ENCODE data around the gene CDC14A.
"Not testable (repeated sequence)": the region's sequence is repeated elsewhere in the genome, so short reads cannot be mapped to it uniquely, and the experiment has no call there.

CDC14A gene, protein sequence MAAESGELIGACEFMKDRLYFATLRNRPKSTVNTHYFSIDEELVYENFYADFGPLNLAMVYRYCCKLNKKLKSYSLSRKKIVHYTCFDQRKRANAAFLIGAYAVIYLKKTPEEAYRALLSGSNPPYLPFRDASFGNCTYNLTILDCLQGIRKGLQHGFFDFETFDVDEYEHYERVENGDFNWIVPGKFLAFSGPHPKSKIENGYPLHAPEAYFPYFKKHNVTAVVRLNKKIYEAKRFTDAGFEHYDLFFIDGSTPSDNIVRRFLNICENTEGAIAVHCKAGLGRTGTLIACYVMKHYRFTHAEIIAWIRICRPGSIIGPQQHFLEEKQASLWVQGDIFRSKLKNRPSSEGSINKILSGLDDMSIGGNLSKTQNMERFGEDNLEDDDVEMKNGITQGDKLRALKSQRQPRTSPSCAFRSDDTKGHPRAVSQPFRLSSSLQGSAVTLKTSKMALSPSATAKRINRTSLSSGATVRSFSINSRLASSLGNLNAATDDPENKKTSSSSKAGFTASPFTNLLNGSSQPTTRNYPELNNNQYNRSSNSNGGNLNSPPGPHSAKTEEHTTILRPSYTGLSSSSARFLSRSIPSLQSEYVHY

DNA sequence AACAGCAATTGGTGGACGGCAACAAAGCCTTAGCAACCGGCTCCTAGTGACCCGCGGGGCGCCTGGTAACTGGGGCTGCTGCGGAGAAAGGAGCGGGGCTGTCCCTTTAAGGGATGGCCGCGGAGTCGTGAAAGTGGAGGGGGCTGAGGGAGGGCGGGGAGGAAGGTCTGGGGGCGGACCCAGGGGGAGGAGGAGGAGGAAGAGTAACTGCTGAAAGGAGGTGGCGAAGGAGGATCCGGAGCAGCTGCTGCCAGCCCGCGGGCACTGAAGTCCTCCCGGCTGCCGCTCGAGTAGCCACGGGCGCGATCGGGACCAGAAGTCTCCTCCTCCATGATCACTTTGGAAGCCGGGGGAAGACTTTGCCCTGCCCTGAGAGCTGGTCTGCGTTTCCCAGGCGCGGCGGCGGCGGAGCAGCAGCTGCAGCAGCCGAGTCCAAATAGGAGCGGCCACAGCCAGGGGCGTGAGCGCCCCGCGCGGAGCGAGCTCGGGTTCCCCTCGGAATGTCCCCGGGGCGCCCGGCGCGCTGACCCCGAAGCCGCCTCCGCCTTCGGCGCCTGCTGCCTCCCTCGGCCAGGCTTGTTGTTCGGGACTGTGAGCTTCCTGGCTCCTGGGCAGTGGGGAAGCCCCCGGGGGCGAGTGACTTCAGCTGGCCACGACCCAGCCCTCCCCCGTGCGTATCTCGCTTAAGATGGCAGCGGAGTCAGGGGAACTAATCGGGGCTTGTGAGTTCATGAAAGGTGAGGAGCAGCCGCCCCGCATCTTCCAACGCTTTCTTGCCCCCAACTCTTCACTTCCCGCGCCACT is at the start of gene CDC14A:
Gene CDC14A, plus strand, starts transcription at position 240 of the 804 bp plus-strand sequence. Its CDS starts 449 bp downstream, at position 689.
- DNase-seq: peak; percentile 73

DNA sequence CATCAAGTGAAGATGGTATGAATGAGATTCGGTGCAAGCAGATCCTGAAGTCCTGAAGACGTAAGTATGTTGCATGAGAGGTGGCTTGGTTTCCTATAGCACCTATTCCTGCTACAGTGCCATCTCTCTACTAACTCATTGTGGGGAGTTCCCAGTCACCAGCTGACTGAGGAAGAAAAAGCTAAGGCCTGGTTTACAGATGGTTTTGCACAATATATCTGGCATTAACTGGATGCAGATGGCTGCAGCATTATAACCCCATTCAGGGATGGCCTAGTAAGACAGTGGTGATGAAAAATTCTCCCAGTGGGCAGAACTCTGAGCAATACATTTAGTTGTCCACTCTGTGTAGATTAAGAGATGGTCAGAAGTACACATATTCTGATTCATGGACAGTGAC is 49.6 kb upstream of the CDC14A start:
- DNase-seq: no peak

DNA sequence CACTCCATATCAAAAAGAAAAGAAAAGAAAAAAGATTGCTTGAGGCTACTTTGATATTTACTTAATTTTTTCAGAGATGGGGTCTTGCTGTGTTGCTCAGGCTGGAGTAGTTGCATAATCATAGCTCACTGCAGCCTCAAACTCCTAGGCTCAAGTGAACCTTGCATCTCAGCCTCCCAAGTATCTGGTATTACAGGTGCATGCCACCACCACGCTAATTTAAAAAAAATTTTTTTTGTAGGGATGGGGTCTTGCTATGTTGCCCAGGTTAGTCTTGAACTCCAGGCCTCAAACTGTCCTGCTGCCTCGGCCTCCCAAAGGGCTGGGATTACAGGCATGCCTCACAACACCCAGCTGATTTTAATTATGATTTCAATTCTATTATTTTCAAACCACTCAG is 48.1 kb upstream of the CDC14A start:
- DNase-seq: no peak

DNA sequence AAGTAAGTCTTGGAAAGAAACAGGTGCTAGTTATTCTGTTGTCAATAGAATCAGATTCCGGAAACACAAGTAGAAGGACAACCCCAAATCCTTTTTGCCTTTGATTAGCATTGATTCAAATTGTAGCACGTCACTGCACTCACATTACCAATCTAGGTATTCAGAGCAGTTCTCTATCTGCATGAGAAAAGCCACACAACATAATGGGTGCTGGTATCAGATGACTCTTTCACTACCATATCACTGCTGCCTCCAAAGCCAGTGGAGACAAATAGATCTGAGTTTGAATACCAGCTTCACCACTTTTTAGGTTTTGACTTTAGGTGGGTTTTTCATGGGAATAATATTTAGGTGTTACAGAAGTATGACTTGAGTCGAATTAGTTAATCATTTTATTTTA is 47.4 kb upstream of the CDC14A start:
- no peak for DNase-seq

DNA sequence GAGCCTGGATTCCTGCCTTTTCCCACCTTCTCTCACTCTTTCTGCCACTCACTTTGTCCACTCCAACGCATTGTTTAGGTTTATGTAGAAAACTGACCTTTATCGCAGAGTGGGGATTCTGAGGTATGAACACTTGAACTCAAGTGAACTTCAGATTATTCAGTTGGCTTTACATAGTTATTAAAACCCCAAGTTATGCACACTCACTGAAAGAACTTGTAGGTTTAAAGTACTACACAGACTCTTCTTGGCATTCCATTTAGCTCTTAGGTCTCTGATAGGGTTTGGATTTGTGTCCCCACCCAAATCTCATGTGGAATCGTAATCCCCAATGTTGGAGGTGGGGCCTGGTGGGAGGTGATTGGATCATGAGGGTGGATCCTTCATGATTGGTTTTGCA is 46.4 kb upstream of the CDC14A start:
- DNase-seq: no peak

DNA sequence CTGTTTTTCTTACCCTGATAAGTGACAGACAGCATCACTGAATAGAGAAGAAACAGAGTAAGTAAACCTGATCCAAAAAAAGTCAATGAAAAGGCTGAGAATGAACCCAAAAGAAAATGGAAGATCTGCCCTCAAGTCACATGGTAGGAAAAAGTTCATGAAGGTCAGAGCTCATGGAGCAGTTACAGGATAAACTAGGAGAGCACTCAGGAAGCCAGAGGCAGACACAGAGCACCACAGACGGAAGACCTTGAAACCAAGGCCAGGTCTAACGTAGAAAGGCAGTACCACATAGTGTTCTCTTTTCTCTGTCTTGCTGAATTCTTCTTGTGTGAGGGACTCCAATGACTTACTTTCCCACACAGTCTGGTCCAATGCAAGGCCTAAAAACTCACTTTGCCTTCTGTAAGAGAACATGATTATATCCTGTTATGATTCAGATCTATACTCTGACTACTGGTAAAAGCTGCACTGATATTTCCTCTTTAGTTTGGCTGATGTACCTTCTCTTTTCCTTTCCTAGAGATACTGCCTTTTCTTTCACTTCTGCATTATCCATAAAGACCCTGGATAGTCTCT is 45.5 kb upstream of the CDC14A start:
- DNase-seq: no peak

DNA sequence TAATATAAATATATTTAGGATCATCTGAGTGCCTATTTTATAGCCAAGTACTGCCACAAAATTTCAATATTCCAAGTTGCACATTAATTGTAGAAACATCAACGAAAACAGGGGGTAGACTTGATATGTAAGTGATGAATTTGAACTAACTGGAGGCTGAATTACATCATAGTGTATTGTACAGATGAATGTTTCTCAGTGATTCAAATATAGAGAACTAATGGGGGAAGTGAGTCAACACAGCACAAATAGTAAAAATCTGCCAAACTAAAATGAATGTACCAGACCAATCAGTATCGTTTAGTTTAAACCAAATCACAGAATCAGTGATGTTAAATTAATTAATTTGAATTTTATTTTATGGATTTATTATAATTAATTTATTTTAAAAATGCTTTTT is 43.5 kb upstream of the CDC14A start:
- no peak for DNase-seq

DNA sequence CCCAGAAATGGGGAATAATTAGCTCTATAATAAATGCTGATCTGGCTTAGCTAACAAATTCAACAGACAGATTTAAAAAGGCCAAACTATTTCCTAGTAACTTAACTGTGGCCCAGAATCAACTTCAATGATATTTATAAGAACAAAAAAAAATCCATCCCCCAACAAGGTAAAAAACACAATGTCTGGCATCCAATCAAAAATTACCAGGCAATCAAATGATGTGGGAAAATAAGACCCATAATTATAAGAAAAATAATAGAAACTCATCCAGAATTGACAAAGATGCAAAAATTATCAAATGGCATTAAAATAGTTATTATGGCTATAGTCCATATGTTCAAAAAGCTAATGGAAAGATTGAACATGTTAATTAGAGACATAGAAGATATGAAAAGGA is 42.4 kb upstream of the CDC14A start:
- no peak for DNase-seq

DNA sequence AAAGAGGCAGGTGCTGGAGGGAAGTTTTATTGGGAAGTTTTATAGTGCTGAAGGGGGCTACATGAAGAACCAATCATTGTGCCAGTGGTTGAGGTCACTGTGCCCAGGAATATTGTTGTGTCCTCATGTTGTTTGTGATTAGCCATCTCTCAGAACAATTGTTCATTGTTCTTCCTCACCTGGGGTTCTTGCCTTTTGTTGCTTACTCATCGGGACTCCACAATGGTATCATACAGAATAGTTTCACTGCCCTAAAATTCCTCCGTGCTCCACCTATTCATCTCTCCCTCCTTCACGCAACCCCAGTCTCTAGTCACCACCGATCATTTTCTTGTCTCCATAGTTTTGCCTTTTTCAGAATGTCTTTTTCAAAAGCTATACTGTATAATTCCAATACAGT is 38.9 kb upstream of the CDC14A start:
- no peak for DNase-seq

DNA sequence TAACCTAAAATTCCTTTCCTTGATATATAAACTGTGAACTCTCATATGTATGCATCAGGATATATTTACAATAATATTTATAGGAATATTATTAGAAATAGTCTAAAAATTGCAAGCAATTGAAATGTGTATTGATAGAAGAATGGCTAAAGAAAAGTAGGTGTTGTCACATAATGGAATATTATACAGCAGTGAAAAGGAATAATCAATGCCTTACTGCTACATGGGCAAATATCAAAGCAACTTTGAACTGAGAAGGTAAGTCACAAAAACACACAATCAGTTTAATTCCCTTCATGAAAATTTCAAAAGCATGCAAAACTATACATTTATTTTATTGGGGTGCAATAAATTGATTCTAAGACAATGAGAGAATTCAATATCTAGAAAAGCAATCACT is 35.7 kb upstream of the CDC14A start:
- DNase-seq: no peak

DNA sequence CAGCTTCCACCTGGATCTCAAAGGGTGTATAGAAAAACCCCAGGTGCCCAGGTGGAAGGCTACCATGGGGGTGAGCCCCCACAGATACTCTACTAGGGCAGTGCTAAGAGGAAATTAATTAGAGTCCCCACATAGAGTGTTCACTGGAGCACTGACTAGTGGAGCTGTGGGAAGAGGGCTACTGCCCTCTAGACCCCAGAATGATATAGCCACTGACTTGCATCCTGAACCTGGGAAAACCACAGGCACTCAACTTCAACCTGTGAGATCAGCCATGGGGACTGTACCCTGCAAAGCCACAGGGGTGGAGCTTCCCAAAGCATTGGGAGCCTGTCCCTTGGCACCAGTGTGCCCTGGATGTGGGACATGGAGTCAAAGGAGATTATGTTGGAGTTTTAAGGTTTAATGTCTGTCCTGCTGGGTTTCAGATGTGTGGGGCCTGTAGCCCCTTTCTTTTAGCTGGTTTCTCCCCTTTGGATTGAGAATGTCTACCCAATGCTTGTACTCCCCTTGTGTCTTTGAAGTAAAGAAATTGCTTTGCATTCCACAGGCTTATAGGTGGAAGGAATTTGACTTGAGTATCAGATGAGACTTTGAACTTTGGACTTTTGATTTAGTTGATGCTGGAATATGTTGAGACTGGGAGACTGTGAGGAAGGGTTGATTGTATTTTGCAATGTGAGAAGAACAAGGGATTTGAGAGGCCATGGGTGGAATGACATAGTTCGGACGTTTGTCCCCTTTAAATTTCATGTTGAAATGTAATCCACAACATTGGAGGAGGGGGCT is 31.8 kb upstream of the CDC14A start:
- no peak for DNase-seq

DNA sequence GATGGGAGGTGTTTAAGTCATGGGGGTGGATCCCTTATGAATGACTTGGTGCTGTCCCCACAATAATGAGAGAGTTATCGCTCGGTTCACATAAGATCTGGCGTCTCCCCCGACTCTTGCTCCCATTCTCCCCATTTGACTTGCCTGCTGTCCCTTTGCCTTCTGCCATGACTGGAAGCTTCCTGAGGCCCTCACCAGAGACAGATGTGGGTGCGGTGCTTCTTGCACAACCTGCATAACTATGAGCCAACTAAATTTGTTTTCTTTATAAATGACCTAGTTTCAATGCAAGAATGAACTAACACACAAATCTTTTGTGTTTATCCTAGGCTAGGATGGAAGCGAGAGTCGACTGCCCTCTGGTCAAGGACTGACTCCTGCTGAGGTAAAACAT is 31.2 kb upstream of the CDC14A start:
- DNase-seq: no peak

DNA sequence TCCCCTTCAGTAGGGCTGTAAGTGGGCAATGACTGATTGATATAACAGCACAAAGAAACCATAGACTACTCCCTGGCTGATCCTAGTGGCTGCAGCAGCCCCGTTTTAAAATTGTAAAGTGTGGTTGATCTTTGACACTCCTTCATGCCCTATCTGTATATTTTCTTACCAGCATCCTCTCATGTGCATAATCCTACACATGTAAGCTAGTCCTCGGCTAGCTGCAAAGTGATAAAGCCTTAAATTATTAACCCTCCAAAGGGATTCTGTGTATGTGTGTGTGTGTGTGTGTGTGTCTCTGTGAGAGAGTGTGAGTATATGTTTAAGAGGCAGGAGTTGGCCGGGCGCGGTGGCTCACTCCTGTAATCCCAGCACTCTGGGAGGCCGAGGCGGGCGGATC is 30.8 kb upstream of the CDC14A start:
- DNase-seq: no peak

DNA sequence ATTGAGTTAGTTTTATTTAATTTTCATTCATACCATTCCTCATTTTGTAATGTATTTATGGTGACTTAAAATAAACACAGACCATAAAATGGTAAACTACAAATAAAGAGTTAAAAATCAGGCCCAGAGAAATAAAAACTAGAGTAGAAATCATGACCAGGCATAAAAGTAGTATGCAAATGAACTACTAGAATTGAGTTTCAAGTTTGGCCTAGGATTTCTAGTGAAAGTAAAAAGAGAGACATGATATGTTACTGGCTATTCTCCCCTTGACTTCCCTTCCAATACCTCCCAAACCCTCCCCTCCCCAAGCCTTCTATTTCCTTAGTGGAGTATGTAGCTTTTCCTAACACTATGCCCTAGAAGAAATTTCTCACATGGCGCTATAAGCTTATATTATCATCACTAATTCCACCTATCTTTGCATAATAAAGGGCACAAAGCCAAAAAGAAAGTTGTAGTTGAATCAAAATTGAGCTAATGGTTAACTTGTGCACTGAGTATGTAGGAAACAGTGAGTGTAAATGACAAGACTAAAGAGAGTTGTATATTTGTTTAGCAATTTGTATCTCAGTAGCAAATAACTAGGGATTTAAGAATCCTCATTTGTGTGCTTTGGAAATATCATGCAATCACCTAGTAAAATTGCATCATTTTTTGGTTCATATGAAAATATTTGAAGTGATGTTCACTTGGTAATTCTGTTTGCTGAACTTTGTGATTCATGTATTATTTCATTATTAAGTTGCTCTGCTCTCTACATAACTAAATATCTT is 29.7 kb upstream of the CDC14A start:
- DNase-seq: no peak

DNA sequence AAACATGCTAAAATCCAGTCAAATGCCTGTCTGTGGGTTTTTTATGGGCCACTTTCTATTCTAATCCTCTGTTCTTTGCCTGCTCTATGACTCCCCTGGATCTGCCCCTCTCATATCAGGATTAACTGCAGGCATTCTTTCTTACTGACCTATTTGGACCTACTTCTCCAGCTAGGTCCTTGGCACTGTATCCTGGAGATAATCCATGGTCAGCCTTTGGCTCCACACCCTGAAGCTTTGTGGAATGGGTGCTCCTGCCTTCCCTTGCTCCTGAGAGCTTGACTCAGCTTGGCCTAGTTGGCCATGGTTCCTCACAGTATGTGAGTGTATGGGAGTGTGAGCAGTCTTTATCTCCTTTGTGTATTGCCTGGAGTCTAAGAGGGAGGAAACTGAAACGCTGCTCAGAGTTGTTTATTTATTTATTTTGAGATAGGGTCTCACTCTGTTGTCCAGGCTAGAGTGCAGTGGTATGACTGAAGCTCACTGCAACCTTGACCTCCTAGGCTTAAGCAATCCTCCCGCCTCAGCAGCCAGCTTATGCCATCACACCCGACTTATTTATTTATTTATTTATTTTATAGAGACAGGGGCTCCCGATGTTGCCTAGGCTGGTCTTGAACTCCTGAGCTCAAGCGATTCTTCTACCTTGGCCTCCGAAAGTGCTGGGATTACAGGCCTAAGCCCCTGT is 28.7 kb upstream of the CDC14A start:
- no peak for DNase-seq

DNA sequence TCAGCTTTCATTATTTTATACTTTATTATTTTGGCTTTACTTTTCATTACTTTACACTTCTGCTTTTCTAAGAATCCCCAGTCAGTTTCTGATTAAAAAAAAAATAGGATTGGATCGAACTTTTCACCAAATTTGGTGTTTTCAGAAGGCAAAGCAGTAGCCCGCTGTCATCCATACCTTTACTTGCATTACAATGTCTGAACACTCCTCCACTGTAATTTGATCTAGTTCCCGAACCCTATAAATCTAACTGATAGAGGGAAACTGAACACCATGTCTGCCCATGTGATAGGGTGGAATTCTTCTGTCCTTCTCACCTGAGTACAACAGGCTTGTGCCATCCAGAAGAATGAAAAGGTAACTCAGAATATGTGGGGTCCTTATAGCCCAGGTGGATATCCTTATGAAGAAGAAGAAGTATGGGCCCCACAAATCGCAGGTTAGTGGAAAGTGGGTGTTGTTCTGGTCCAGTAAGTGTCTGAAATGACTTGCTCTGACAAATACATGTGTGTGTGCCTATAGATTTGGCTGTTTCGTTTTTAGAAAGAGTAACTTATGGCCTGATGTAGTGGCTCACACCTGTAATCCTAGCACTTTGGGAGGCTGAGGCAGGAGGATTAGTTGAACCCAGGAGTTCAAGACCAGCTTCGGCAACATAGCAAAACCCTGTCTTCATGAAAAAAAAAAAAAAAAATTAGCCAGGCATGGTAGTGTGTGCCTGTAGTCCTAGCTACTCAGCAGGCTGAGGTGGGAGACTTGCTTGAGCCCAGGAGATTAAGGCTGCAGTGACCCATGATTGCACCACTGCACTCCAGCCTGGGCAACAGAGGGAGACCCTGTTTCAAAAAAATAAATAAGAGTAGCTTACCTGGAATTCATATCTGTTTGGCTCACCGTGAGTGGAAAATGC is 26.6 kb upstream of the CDC14A start:
- DNase-seq: no peak

DNA sequence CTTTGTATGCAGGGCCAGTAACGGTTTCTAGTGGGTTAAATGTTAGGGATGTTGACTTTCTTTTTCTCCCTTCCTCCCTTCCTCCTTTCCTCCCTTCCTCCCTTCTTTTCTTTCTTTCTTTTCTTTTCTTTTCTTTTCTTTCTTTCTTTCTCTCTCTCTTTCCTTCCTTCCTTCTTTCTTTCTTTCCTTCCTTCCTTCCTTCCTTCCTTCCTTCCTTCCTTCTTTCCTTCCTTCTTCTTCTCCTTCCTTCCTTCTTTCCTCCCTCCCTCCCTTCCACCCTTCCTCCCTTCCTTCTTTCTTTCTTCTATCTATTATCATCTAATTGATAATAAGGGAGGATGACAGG is 26.0 kb upstream of the CDC14A start:
- not testable (repeated sequence) for DNase-seq

DNA sequence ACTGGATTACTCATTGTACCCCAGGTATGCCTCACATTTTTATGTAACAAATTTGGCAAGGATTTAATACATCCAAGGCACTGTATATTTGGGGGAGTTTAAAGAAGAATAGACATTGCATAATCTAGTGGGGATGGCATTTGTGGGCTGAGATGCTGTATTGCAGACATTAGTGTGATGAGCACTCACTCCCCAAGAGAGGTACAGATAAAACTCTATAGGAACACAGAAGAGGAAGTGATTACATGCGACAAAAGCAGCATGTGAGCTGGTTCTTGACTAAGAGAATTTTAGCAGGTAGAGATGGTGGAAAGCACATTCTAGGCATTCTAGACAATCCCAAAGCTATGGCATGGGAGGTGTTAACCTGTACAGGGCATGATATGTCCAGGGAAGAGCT is 24.2 kb upstream of the CDC14A start:
- no peak for DNase-seq

DNA sequence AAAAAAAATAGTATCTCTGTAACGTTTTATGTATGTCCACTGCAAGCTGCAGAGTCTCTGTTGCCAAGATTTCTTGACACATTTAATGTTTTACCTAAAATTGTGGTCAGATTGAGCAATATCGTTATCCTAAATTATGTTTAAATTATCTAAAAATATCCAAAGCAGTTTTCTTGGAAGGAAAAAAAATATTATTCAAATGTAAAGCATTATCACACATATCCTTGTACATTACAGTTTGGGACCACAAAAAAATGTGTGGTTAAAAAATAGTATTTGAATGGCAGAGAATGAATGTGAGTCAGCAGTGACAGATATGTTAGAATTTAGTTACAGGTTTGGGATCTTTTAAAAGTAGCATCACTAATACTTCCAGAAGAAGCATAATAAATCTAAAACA is 21.2 kb upstream of the CDC14A start:
- not testable (repeated sequence) for DNase-seq

DNA sequence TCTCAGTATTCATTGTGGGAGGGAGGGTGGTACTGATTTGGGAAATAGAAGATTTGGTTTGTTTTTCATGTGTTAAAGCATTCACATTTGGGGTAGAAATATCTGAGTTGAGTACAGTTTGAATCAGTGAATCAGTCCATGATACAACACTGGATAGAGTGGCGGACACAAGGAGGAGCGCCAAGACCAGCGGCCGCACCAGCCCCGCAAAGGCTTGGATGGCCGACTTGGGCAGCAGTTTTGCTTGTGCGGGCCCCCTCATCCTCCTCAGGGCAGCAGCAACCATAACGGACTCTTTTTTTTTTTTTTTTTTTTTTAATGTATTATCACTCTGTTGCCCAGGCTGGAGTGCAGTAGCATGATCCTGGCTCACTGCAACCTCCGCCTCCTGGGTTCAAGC is 20.0 kb upstream of the CDC14A start:
- no peak for DNase-seq
